SH-SY5Y (cell line): Measurements from ENCODE around the gene TMEM123.

ENCODE experiments used
- GATA2 ChIP-seq: IDR thresholded peaks from 2 replicates; pipeline ENCODE4 v1.6.1; 2011; ENCODE audit warnings: mild to moderate bottlenecking, low read depth, low read length
- GATA3 ChIP-seq: IDR thresholded peaks from 2 replicates; pipeline ENCODE4 v1.6.1; 2011; ENCODE audit warnings: low read depth, mild to moderate bottlenecking, low read length, moderate library complexity

DNA sequence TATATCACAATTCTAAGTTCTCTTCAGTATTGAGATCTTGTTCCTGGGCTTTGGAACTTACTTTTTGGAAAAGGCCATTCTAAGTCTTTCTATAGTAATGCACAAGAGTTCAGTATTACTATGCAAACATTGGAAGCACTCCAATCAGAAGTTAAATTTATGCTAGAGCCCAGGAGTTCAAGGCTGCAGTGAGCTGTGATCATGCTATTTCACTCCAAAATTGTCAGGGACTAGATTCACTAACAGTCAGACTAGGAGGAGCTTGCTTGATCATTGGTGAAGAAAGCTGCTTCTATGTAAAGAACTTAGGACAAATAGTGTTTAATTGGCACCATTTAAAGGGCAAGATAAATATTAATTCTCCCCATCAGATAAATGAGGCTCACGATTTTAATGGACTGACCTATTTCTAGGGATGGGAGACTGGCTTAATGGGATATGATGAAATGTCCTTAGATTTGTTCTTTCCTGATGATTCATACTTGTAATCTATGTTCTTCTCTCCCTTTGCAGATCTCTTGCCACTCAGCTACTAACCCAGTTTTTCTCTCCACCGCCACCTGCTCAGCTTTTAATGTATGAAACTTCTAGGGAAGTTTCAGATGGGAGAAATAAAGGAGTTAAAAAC, 32.6 kb upstream of the TMEM123 start:
- TF ChIP-seq GATA3 (no peak), GATA2 (no peak)
